Measurements from ENCODE around the gene CTH. TPM values are rescaled to one million over a fixed set of nuclear protein-coding genes. Genes with fewer than 3 reads are reported as not detected.
"Not testable (repeated sequence)": the region's sequence is repeated elsewhere in the genome, so short reads cannot be mapped to it uniquely, and the experiment has no call there.

CTH gene
- total RNA-seq, 1 donor from 2014 or later = 11.3 TPM

DNA sequence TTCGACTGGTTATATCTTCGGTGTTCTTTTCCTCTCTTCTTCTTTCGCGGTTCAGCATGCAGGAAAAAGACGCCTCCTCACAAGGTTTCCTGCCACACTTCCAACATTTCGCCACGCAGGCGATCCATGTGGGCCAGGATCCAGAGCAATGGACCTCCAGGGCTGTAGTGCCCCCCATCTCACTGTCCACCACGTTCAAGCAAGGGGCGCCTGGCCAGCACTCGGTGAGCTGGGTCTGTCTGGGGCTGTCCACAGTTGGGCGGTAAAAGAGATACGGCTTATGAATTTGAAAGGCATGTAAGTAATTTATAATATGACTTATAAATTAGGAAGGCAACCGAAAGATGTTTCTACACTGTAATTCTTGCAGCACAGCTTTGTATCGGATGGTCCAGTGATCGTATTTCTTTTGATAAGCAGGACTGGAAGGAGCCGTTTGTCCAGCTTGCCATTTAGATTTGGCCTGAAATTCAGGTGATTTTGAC is 334 bp downstream of the CTH start:
- ATAC-seq = peak; percentile 41

- no peak for ATAC-seq
Measured at GRCh38 chr1:70415882-70416281, 4.8 kb downstream of the CTH start.

GRCh38 chr1:70418973-70419734 is 8.1 kb downstream of the CTH start:
- not testable (repeated sequence) for ATAC-seq

DNA sequence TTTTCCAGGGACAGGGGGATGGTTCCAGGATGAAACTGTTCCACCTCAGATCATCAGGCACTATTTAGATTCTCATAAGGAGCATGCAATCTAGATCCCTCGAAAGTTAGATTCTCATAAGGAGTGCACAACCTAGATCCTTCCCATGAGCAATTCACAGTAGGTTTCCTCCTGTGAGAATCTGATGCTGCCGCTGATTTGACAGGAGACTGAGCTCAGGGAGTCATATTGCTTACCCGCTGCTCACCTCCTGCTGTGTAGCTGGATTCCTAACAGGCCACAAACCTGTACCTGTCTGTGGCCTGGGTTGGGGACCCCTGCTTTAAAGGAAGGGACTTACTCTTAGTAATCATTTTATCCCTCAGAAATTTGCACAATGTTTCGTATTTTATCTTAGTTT is 9.3 kb downstream of the CTH start:
- no peak for ATAC-seq

DNA sequence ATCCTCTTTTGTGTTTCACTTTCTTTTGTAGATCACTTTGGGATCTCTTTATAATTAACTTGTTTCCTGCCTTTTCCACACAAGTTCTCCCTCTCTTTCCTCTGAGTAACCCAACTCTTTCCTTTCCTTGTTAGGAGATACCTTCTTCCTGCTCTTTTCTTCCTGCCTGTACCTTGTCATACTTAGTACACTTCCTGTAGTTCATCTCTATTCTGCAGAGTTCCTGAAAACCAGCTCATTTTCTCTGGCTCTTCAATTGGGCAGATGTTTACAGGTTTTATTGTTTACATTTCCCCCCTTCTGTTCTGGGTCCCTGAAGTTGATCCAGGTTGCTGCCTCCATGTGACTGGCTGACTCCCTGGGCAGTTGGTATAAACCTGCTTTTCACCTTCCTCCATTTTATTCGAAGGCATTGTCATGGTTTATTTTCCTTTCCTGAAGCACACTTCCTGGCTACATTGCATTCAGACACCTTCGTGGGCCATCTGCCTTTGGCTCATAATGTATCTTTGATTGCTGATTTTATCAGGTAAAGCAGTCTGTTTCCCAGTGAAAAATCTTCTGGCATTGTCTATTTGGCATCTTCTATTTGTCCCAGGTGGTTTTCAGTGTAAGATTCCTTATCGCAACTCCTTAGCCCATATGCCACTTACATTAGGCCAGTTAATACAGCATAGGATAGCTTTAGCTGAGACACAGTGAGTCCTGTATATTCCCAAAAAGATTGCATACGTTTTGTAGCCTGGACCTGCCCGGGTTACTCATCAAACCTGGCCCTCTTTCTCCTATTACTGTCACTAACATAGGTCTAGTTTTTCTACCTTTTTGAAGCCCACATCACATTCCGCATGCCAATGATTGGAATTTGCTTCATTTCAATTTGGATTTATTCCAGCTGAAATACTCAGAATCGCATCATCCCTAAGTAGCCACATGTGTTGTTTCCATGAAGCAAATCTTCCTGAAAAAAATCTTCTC is 15.4 kb downstream of the CTH start:
- peak; percentile 60 for ATAC-seq

GRCh38 chr1:70427976-70428375 is 16.9 kb downstream of the CTH start:
- no peak for ATAC-seq

DNA sequence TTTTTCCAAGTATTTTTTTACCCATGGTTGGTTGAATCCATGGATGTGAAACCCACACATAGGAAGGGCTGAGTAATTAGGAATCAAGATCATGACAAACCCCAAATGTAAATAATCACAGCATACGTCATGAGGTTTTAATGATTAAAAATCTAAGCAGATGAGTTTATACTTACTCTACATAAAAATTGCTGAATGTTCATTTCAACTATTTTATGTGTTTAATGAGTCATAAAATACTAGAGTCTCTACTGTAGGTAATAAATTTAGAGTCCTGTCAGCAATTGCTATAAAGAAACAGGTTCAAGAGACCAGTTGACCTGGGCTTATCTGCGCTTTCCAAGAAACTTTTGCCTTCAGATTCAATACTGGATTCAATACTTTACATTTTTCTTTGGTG is 18.2 kb downstream of the CTH start:
- ATAC-seq = peak; percentile 88

- ATAC-seq = no peak
Measured at GRCh38 chr1:70429757-70430156, 18.7 kb downstream of the CTH start.

DNA sequence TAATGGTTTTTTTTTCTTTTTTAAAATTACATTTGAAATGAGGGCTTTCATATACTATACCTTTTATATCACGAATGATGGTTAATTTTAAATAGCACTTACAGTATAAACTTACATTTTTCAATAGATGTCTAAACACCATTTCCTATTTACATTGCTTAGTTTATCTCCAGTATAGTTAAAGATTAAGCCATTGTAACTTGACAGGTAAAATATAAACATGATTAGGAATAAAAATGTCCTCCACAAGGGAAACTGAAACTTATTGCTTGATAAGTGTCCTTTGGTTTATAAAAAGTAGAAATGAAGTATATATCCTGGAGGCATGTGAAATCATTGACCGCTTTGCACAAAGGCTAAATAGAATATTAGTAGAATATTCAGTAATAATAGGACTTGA is 20.2 kb downstream of the CTH start:
- ATAC-seq = no peak

GRCh38 chr1:70431874-70432273 is 20.8 kb downstream of the CTH start:
- ATAC-seq = no peak

DNA sequence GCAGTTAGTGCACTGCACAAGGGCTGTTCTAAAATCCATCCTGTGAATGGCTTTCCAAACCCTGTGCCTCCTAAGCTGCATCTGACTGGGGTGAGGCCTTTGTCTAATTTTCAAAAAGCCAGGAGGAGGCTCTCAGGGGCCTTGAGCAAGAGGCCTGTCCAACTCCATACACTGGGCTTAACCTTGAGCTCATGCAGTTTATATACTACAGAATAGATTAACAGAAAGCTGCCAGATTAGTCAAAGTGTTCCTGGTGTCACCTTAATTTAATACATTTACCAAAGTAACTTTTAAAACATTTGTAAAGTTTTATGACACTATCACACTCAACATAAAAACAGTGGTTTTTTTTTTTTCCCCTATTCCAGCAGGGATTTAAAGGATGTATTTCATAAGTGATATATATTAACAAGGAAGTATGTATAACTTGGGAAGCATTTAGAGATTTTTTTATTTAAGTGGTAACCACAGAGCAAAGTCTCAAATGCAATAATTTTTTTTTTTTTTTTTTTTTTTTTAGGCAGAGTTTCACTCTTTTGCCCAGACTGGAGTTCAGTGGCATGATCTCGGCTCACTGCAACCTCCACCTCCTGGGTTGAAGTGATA is 23.3 kb downstream of the CTH start:
- ATAC-seq = no peak

- no peak for ATAC-seq
Measured at GRCh38 chr1:70436622-70437251, 25.7 kb downstream of the CTH start.

GRCh38 chr1:70438529-70438928 is 27.5 kb downstream of the CTH start:
- ATAC-seq = peak; percentile 33

- no peak for ATAC-seq
Measured at GRCh38 chr1:70440642-70441391, 29.7 kb downstream of the CTH start.

DNA sequence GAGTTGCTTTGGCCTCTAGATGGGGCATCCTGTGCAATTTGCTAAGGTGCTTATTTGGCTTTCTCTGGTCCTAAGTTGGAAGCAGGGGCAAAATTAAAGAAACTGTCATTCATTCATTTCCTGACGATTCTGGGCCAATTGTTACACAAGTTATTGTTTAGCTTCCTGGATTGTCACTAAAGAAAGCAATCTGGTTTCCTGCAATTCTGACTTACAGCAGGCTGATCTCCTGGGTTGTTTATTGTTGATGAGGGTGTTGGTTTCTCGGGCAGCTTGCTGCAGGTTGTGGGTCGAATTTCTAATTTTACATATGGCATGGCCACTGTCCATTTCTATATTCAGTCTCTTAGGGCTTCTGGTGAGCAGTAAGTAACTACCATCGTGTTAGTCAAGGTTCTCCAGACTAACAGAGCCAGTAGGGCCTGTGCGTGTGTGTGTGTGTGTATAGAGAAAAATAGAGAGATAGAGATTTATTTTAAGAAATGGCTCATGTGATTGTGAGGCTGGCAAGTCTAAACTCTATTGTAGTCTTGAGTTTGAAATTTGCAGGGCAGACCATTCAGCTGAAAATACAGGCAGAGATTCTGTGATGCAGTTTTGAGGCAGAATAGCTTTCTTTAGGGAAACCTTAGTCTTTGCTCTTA is 30.4 kb downstream of the CTH start:
- ATAC-seq = no peak

GRCh38 chr1:70442490-70442889 is 31.4 kb downstream of the CTH start:
- ATAC-seq = no peak

- ATAC-seq = no peak
Measured at GRCh38 chr1:70443739-70444138, 32.7 kb downstream of the CTH start.

DNA sequence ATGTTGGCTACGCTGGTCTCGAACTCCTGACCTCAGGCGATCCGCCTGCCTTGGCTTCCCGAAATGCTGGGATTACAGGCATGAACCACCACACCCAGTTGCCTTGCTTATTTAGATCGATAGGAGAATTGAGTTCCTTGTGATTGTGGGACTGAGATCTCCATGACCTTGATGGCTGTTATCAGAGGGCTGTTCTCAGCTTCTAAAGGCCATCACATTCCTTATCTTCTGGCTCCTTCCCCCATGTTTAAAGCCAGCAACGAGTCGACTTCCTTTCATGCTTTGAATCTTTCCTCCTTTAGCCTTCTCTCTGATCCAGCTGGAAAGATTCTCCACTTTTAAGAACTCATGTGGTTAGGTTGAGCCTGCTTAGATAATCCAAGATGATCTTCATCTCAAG is 38.0 kb downstream of the CTH start:
- ATAC-seq = no peak

DNA sequence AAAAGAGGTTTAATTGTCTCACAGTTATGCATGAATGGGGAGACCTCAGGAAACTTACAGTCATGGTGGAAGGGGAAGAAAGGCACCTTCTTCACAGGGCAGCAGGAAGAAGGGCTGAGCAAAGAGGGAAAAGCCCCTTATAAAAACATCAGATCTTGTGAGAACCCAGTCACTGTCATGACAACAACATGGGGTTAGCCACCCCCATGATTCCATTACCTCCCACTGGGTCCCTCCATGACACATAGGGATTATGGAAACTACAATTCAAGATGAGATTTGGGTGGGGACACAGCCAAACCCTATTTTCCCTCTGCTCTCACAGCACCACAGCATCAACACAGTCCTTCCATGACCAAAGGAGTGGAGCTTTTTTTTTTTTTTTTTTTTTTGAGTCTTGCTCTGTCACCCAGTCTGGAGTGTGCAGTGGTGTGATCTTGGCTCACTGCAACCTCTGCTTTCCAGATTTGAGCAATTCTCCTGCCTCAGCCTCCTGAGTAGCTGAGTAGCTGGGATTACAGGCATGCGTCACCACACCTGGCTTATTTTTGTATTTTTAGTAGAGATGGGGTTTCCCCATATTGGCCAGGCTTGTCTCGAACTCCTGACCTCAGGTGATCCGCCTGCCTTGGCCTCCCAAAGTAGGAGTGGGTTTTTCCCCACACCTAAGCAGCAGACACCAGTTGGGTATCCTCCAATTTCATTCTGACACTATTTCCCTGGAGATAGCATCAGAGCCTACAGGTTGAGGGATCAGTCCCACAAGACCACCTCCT is 41.3 kb downstream of the CTH start:
- ATAC-seq = not testable (repeated sequence)

DNA sequence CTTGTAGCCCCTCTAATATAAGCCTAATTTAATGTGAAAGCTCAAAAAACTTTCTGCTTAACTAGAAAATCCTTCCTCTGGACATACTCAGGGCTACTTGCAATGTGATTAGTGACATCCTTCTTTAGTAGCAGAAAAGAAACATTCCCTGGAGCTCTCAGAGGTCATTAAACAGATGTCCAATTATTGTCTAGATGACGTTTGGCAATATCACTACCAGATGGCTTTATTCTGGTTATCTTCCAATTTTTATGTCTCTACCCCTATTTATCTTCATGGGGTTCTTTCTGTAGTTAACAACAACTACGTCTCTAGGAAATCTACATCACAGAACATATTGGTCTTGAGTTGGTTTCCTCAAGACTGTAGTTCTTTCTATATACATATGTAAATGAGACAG is 44.2 kb downstream of the CTH start:
- ATAC-seq = no peak

- no peak for ATAC-seq
Measured at GRCh38 chr1:70458131-70458530, 47.1 kb downstream of the CTH start.

All from esophagus mucosa (tissue), 1 donor.